Fibroblast of skin of scalp (primary cell): ENCODE measurements around the gene BICC1.
A peak's percentile ranks its signal among the peaks of the same experiment; 100 is the strongest.
"Not testable (repeated sequence)": the region's sequence is repeated elsewhere in the genome, so short reads cannot be mapped to it uniquely, and the experiment has no call there.

ENCODE experiments used
- DNase-seq: peaks from one replicate; pipeline ENCODE4 v3.0.0-alpha.2; 2013

Gene BICC1

GRCh38 chr10:58568428-58568935 is 55.8 kb downstream of the BICC1 start:
- no peak for DNase-seq

- DNase-seq = peak; percentile 48
These were observed 57.6 kb downstream of the BICC1 start for GRCh38 chr10:58570307-58570723.

- DNase-seq = no peak
These were observed 58.3 kb downstream of the BICC1 start for GRCh38 chr10:58570979-58571378.

GRCh38 chr10:58573144-58573543 is 60.5 kb downstream of the BICC1 start:
- no peak for DNase-seq

GRCh38 chr10:58574058-58574457 is 61.4 kb downstream of the BICC1 start:
- DNase-seq = peak; percentile 82

- DNase-seq = no peak
These were observed 62.8 kb downstream of the BICC1 start for GRCh38 chr10:58575491-58575890.

GRCh38 chr10:58576751-58577436 is 64.2 kb downstream of the BICC1 start:
- DNase-seq = peak; percentile 48

- DNase-seq = peak; percentile 69
These were observed 64.7 kb downstream of the BICC1 start for GRCh38 chr10:58577437-58577777.

GRCh38 chr10:58578366-58578765 is 65.7 kb downstream of the BICC1 start:
- peak; percentile 35 for DNase-seq

GRCh38 chr10:58579011-58579655 is 66.5 kb downstream of the BICC1 start:
- peak; percentile 10 for DNase-seq

- DNase-seq = no peak
These were observed 69.4 kb downstream of the BICC1 start for GRCh38 chr10:58582045-58582444.

GRCh38 chr10:58585435-58585834 is 72.8 kb downstream of the BICC1 start:
- DNase-seq = no peak

- no peak for DNase-seq
These were observed 73.9 kb downstream of the BICC1 start for GRCh38 chr10:58586282-58587245.

GRCh38 chr10:58587676-58588075 is 75.0 kb downstream of the BICC1 start:
- DNase-seq = no peak

GRCh38 chr10:58588673-58589265 is 76.1 kb downstream of the BICC1 start:
- DNase-seq = no peak

GRCh38 chr10:58590152-58590840 is 77.6 kb downstream of the BICC1 start:
- DNase-seq = peak; percentile 97

- no peak for DNase-seq
These were observed 78.3 kb downstream of the BICC1 start for GRCh38 chr10:58590924-58591323.

GRCh38 chr10:58593008-58593407 is 80.3 kb downstream of the BICC1 start:
- no peak for DNase-seq

GRCh38 chr10:58597211-58597610 is 84.5 kb downstream of the BICC1 start:
- DNase-seq = not testable (repeated sequence)

- DNase-seq = no peak
These were observed 87.4 kb downstream of the BICC1 start for GRCh38 chr10:58599927-58600553.

- DNase-seq = peak; percentile 51
These were observed 95.7 kb downstream of the BICC1 start for GRCh38 chr10:58608351-58608750.
